G401 (cell line): ENCODE results near the gene ADRA2B. TPM values are rescaled to one million over a fixed set of nuclear protein-coding genes. Genes with fewer than 3 reads are reported as not detected.

Experiments
- DNase-seq: peaks from one replicate; pipeline ENCODE4 v3.0.0-alpha.2; 2015; ENCODE audit warnings: low spot score
- in situ Hi-C: cut with HindIII; loops from 2 replicates; pipeline ENCODE4 v1.10.0; 2016; ENCODE audit warnings: low sequenced_read_pairs, mixed read lengths
- total RNA-seq: library from RNA; depleted of rRNA; stranded (reverse); fragments of >200 nt; shearing (Covaris generic); gene quantifications from 2 replicates; pipeline ENCODE4 v1.2.3, GENCODE V29; 2014

ADRA2B gene
- total RNA-seq, 1 experiment from 2014 or later = not detected

GRCh38 chr2:96120991-96121390, 4.6 kb upstream of the ADRA2B start:
- no peak for DNase-seq
- in situ Hi-C loops = no loop called here

- in situ Hi-C loops = no loop called here
- no peak for DNase-seq
These were observed 3.8 kb upstream of the ADRA2B start for GRCh38 chr2:96120091-96120720.

- DNase-seq = no peak
- in situ Hi-C loops = no loop called here
These were observed 3.0 kb upstream of the ADRA2B start for GRCh38 chr2:96119389-96119751.

- no peak for DNase-seq
- in situ Hi-C loops = no loop called here
These were observed 2.5 kb upstream of the ADRA2B start for GRCh38 chr2:96118698-96119388.

- DNase-seq = no peak
- in situ Hi-C loops = no loop called here
These were observed 1.6 kb upstream of the ADRA2B start for GRCh38 chr2:96117701-96118588.

GRCh38 chr2:96116879-96117533, 635 bp upstream of the ADRA2B start:
- DNase-seq = peak; percentile 43
- in situ Hi-C loops = no loop called here

GRCh38 chr2:96115631-96116423, 544 bp downstream of the ADRA2B start:
- no peak for DNase-seq
- in situ Hi-C loops = no loop called here

GRCh38 chr2:96114903-96115581, 1.3 kb downstream of the ADRA2B start:
- no peak for DNase-seq
- in situ Hi-C loops = no loop called here

- no peak for DNase-seq
- in situ Hi-C loops = no loop called here
These were observed 1.8 kb downstream of the ADRA2B start for GRCh38 chr2:96114546-96114902.

- in situ Hi-C loops = no loop called here
- DNase-seq = no peak
These were observed 2.4 kb downstream of the ADRA2B start for GRCh38 chr2:96113951-96114350.

- in situ Hi-C loops = no loop called here
- no peak for DNase-seq
These were observed 3.0 kb downstream of the ADRA2B start for GRCh38 chr2:96113367-96113677.

- in situ Hi-C loops = no loop called here
- peak; percentile 50 for DNase-seq
These were observed 3.6 kb downstream of the ADRA2B start for GRCh38 chr2:96112501-96113366.

- in situ Hi-C loops = no loop called here
- DNase-seq = no peak
These were observed 4.4 kb downstream of the ADRA2B start for GRCh38 chr2:96111823-96112500.

GRCh38 chr2:96111257-96111640, 5.1 kb downstream of the ADRA2B start:
- DNase-seq = no peak
- in situ Hi-C loops = no loop called here

- in situ Hi-C loops = no loop called here
- DNase-seq = no peak
These were observed 5.6 kb downstream of the ADRA2B start for GRCh38 chr2:96110621-96111256.

- DNase-seq = no peak
- in situ Hi-C loops = no loop called here
These were observed 6.3 kb downstream of the ADRA2B start for GRCh38 chr2:96109931-96110511.

- DNase-seq = no peak
- in situ Hi-C loops = no loop called here
These were observed 7.0 kb downstream of the ADRA2B start for GRCh38 chr2:96109361-96109680.
